HCT116 (cell line): Measurements from ENCODE around the gene VTI1A. TPM values are rescaled to one million over a fixed set of nuclear protein-coding genes. Genes with fewer than 3 reads are reported as not detected.

ENCODE experiments used
- ATAC-seq: fragments of 200-7000 bp; cut with Tn5 transposase; 2 replicates; pipeline ENCODE4 v1.9.1; 2020; ENCODE audit warnings: mild to moderate bottlenecking, moderate library complexity
- BruUV-seq: library from RNA; stranded (reverse); fragments of 400-500 nt; replicated peaks from 2 replicates; lab custom pipeline; 2021; lab: Mats Ljungman, UMichigan
- CTCF ChIA-PET: fragments of 300-600 bp; sonication (Branson Sonifier 250); formaldehyde crosslinking; loops from one replicate; lab custom pipeline; 2021; ENCODE audit warnings: antibody characterized with exemption; lab: Charles Lee
- POLR2A ChIA-PET: fragments of 300-600, 350-600 bp; sonication (Branson Sonifier 250); formaldehyde crosslinking; loops from one replicate; lab custom pipeline; 2021; ENCODE audit warnings: antibody characterized with exemption; lab: Charles Lee
- RAD21 ChIA-PET, 2 experiments: fragments of 300-600 bp; sonication (Branson Sonifier 250); formaldehyde crosslinking; loops; one replicate each; lab custom pipeline; 2023; ENCODE audit warnings: low total read pairs in 2 of 2; ENCODE audit not compliant: uncharacterized antibody in 2 of 2, unreplicated experiment in 2 of 2, low non-redundant PET in 1 of 2; lab: Charles Lee
- DNase-seq: peaks from one replicate; pipeline ENCODE4 v3.0.0-alpha.2; 2010; ENCODE audit warnings: low read depth, low spot score
- H2AFZ ChIP-seq: fragments of 200-600 bp; shearing (Covaris generic), sonication (generic); 2 replicates; pipeline ENCODE4 v1.6.1; 2017; ENCODE audit warnings: low read depth, mixed run types, mixed read lengths, antibody characterized with exemption, low read length; ENCODE audit not compliant: poor library complexity, severe bottlenecking
- H3K27ac ChIP-seq: 2 replicates; pipeline ENCODE4 v1.5.1; 2012; ENCODE audit warnings: low read depth, low read length
- H3K27me3 ChIP-seq: fragments of 200-600 bp; sonication (generic); 2 replicates; pipeline ENCODE4 v1.6.1; 2016; ENCODE audit warnings: mixed run types, low read length, mixed read lengths; ENCODE audit not compliant: insufficient read depth
- H3K36me3 ChIP-seq, 2 experiments: fragments of 200-500 bp in 1 of 2; fragments of 200-600 bp in 1 of 2; sonication (Bioruptor generic) in 1 of 2; sonication (generic) in 1 of 2; 2 replicates each; pipeline versions ENCODE4 v1.5.1 to v1.6.1; 2014 to 2016; ENCODE audit warnings: low read length in 2 of 2, inconsistent platforms in 1 of 2, mixed read lengths in 1 of 2, mixed run types in 1 of 2; ENCODE audit not compliant: insufficient read depth in 2 of 2, control insufficient read depth in 1 of 2
- H3K4me1 ChIP-seq, 2 experiments: fragments of 200-600 bp in 1 of 2; sonication (generic) in 1 of 2; 2 replicates each; pipeline versions ENCODE4 v1.5.1 to v1.6.1; 2012 to 2017; ENCODE audit warnings: low read length in 2 of 2, inconsistent platforms in 1 of 2, mild to moderate bottlenecking in 1 of 2, mixed read lengths in 1 of 2, mixed run types in 1 of 2, moderate library complexity in 1 of 2; ENCODE audit not compliant: insufficient read depth in 2 of 2, control insufficient read depth in 1 of 2
- H3K4me2 ChIP-seq: fragments of 200-600 bp; sonication (generic); 2 replicates; pipeline ENCODE4 v1.6.1; 2017; ENCODE audit warnings: mixed run types, low read length, mixed read lengths
- H3K4me3 ChIP-seq, 2 experiments: fragments of 200-600 bp in 1 of 2; sonication (generic) in 1 of 2; replicated peaks in 1 of 2; 2 replicates each; pipeline ENCODE4 v1.5.1; 2011 to 2016; ENCODE audit warnings: low read length in 2 of 2, control low read depth in 1 of 2, low read depth in 1 of 2, mild to moderate bottlenecking in 1 of 2, mixed read lengths in 1 of 2, mixed run types in 1 of 2
- H3K79me2 ChIP-seq: fragments of 200-600 bp; sonication (generic); 2 replicates; pipeline ENCODE4 v1.6.1; 2017; ENCODE audit warnings: mild to moderate bottlenecking, mixed run types, low read length, moderate library complexity, mixed read lengths; ENCODE audit not compliant: insufficient read depth
- H3K9ac ChIP-seq: fragments of 200-600 bp; sonication (generic); 2 replicates; pipeline ENCODE4 v1.6.1; 2016; ENCODE audit warnings: low read length, mixed read lengths
- H3K9me2 ChIP-seq: fragments of 200-600 bp; sonication (generic), shearing (Covaris generic); 2 replicates; pipeline ENCODE4 v1.6.1; 2017; ENCODE audit warnings: mixed run types, mild to moderate bottlenecking, moderate library complexity; ENCODE audit not compliant: insufficient read depth
- H3K9me3 ChIP-seq, 2 experiments: fragments of 200-500 bp in 1 of 2; fragments of 200-600 bp in 1 of 2; sonication (Bioruptor generic) in 1 of 2; sonication (generic) in 1 of 2; 2 replicates each; pipeline ENCODE4 v1.6.1; 2014 to 2017; ENCODE audit warnings: low read length in 2 of 2, mixed read lengths in 2 of 2, inconsistent platforms in 1 of 2, low read depth in 1 of 2, mild to moderate bottlenecking in 1 of 2, mixed run types in 1 of 2, moderate library complexity in 1 of 2; ENCODE audit not compliant: control insufficient read depth in 1 of 2, insufficient read depth in 1 of 2
- H4K20me1 ChIP-seq: fragments of 200-600 bp; sonication (generic), shearing (Covaris generic); 2 replicates; pipeline ENCODE4 v1.6.1; 2017; ENCODE audit warnings: mixed run types, mild to moderate bottlenecking, moderate library complexity; ENCODE audit not compliant: insufficient read depth
- CBX3 ChIP-seq: IDR thresholded peaks from 2 replicates; pipeline ENCODE4 v1.6.1; 2012; ENCODE audit warnings: low read depth
- EGR1 ChIP-seq: IDR thresholded peaks from 2 replicates; pipeline ENCODE4 v1.6.1; 2012; ENCODE audit warnings: low read depth
- ELF1 ChIP-seq: IDR thresholded peaks from 2 replicates; pipeline ENCODE4 v1.6.1; 2012; ENCODE audit warnings: low read depth, borderline replicate concordance
- EZH2 ChIP-seq: fragments of 200-600 bp; sonication (generic); IDR thresholded peaks from 2 replicates; pipeline ENCODE4 v1.6.1; 2017; ENCODE audit warnings: antibody characterized with exemption, mixed run types
- EZH2phosphoT487 ChIP-seq: fragments of 200-600 bp; IDR thresholded peaks from 2 replicates; pipeline ENCODE4 v1.6.1; 2018; ENCODE audit warnings: antibody characterized with exemption, borderline replicate concordance
- FOSL1 ChIP-seq: IDR thresholded peaks from 2 replicates; pipeline ENCODE4 v1.6.1; 2012; ENCODE audit warnings: low read depth
- JUND ChIP-seq: IDR thresholded peaks from 2 replicates; pipeline ENCODE4 v1.6.1; 2012
- POLR2A ChIP-seq: IDR thresholded peaks from 2 replicates; pipeline ENCODE4 v1.7.0; 2011; ENCODE audit warnings: borderline replicate concordance; ENCODE audit not compliant: insufficient read depth, insufficient read length; ENCODE audit errors: extremely low read depth
- POLR2AphosphoS5 ChIP-seq: IDR thresholded peaks from 2 replicates; pipeline ENCODE4 v1.6.1; 2011; ENCODE audit warnings: mild to moderate bottlenecking, low read depth, low read length, moderate library complexity
- RAD21 ChIP-seq: IDR thresholded peaks from 2 replicates; pipeline ENCODE4 v1.6.1; 2012; ENCODE audit warnings: low read depth, mild to moderate bottlenecking
- SIN3A ChIP-seq: IDR thresholded peaks from 2 replicates; pipeline ENCODE4 v1.6.1; 2012; ENCODE audit warnings: low read depth
- SRF ChIP-seq: IDR thresholded peaks from 2 replicates; pipeline ENCODE4 v1.6.1; 2012; ENCODE audit warnings: low read depth
- TCF7L2 ChIP-seq: IDR thresholded peaks from 2 replicates; pipeline ENCODE4 v1.7.0; 2011; ENCODE audit warnings: borderline replicate concordance, inconsistent platforms; ENCODE audit not compliant: insufficient read depth, insufficient read length; ENCODE audit errors: extremely low read depth
- YY1 ChIP-seq: IDR thresholded peaks from 2 replicates; pipeline ENCODE4 v1.6.1; 2011; ENCODE audit warnings: low read length, low read depth, moderate library complexity, mild to moderate bottlenecking; ENCODE audit not compliant: insufficient replicate concordance; ENCODE audit errors: extremely low read depth
- ZFX ChIP-seq: fragments of 450-650 bp; IDR thresholded peaks from 2 replicates; pipeline ENCODE4 v1.6.1; 2017
- ZNF274 ChIP-seq: fragments of 200-500 bp; sonication (Bioruptor generic); IDR thresholded peaks from 2 replicates; pipeline ENCODE4 v1.6.1; 2014; ENCODE audit warnings: mild to moderate bottlenecking, low read depth, low read length, inconsistent platforms
- intact Hi-C: fragments of 100-400 bp; cut with micrococcal nuclease; formaldehyde crosslinking; loops from 2 replicates; pipeline ENCODE4 v1.10.0; 2022
- total RNA-seq: library from RNA; stranded (reverse); gene quantifications from one replicate; pipeline ENCODE4 v1.2.1, GENCODE V29; 2021; ENCODE audit not compliant: unreplicated experiment
- TF ChIP-seq, protein P1 (sequence below), 3 experiments: fragments of 200-600 bp in 1 of 3; sonication (generic) in 1 of 3; IDR thresholded peaks in 2 of 3; conservative IDR thresholded peaks in 1 of 3; 2 replicates each; pipeline ENCODE4 v1.5.1; 2012 to 2017; ENCODE audit warnings: low read depth in 2 of 3, low read length in 2 of 3, antibody characterized with exemption in 1 of 3, borderline replicate concordance in 1 of 3, control low read depth in 1 of 3, mild to moderate bottlenecking in 1 of 3, mixed read lengths in 1 of 3, mixed run types in 1 of 3, moderate library complexity in 1 of 3; ENCODE audit not compliant: insufficient read depth in 1 of 3

Gene VTI1A
- total RNA-seq, 1 experiment from 2014 or later = 80.7 TPM

DNA sequence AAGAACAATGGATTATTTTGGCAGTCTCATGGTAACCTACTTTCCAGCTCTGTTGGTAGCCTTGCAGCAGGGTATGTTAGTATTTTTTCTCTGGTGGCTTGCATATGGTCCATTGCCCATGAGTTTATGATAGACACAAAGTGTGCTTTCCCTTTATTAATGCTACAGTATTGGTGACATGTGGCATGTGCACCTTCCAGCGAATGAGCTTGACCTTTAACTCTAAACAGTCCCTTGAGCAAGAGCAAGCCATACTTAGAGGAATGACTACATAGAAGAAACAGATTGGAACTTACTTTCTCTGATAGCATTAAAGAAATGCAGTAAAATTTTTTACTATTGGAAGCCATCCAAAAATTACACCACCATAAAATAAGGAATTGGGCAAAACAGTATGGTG lies 73.9 kb downstream of the VTI1A start:
- ATAC-seq (no peak), DNase-seq (no peak)
- Histone ChIP-seq H3K4me2 (peak overlapping the region; percentile 65), H3K4me1 (peaks cover 86 to 100% of the 10 kb centered on the region in 2 experiments), H3K9me2 (no peaks in the 10 kb centered on the region), H3K9me3 (no peaks in the 10 kb centered on the region), H3K79me2 (peaks cover 71% of the 10 kb centered on the region), H3K4me3 (no peak overlapping the region), H3K36me3 (no peaks in the 10 kb centered on the region), H3K9ac (peak overlapping the region; percentile 69), H3K27ac (peak overlapping the region; percentile 90), H3K27me3 (no peaks in the 10 kb centered on the region), H4K20me1 (no peaks in the 10 kb centered on the region)
- ChIA-PET RAD21 (no interaction called here), POLR2A (interaction anchor here (0.7 to 5.6 kb wide), 4 partner anchors 13 to 57 kb away, joined by 3 to 37 read pairs (median 6); no protein-coding TSS in a partner anchor)
- no TSS peak for BruUV-seq
- intact Hi-C loops = no loop called here
- TF ChIP-seq JUND (no peak), ZFX (no peak), SIN3A (no peak), TCF7L2 (no peak), POLR2AphosphoS5 (no peak), SRF (no peak), YY1 (no peak), EGR1 (no peak), ZNF274 (no peak), ELF1 (no peak), POLR2A (no peak), EZH2 (no peak), FOSL1 (no peak), EZH2phosphoT487 (no peak), CBX3 (no peak), RAD21 (no peak)
- TF ChIP-seq, protein P1, sequence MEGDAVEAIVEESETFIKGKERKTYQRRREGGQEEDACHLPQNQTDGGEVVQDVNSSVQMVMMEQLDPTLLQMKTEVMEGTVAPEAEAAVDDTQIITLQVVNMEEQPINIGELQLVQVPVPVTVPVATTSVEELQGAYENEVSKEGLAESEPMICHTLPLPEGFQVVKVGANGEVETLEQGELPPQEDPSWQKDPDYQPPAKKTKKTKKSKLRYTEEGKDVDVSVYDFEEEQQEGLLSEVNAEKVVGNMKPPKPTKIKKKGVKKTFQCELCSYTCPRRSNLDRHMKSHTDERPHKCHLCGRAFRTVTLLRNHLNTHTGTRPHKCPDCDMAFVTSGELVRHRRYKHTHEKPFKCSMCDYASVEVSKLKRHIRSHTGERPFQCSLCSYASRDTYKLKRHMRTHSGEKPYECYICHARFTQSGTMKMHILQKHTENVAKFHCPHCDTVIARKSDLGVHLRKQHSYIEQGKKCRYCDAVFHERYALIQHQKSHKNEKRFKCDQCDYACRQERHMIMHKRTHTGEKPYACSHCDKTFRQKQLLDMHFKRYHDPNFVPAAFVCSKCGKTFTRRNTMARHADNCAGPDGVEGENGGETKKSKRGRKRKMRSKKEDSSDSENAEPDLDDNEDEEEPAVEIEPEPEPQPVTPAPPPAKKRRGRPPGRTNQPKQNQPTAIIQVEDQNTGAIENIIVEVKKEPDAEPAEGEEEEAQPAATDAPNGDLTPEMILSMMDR (IDR thresholded peaks at IDR 0.05 in 2 of 3, conservative IDR thresholded peaks at IDR 0.05 in 1 of 3; ENCODE audit: borderline replicate concordance in 1 of 3, insufficient read depth in 1 of 3, low read depth in 2 of 3, low read length in 2 of 3) = no peak
- TF ChIP-seq, all 23 proteins: peak for 0
- CTCF ChIA-PET = interaction anchor here (1.0 kb wide), 1 partner anchor 11 kb away, joined by 3 read pairs; no protein-coding TSS in a partner anchor
- H2AFZ ChIP-seq = no peak overlapping the region
